ENCODE data around the gene MYCN. TPM values are rescaled to one million over a fixed set of nuclear protein-coding genes. Genes with fewer than 3 reads are reported as not detected.

MYCN gene
- polyA plus RNA-seq, 1 of the 3 experiments (the other 2 are of a cell fraction) = 0.03 TPM

DNA sequence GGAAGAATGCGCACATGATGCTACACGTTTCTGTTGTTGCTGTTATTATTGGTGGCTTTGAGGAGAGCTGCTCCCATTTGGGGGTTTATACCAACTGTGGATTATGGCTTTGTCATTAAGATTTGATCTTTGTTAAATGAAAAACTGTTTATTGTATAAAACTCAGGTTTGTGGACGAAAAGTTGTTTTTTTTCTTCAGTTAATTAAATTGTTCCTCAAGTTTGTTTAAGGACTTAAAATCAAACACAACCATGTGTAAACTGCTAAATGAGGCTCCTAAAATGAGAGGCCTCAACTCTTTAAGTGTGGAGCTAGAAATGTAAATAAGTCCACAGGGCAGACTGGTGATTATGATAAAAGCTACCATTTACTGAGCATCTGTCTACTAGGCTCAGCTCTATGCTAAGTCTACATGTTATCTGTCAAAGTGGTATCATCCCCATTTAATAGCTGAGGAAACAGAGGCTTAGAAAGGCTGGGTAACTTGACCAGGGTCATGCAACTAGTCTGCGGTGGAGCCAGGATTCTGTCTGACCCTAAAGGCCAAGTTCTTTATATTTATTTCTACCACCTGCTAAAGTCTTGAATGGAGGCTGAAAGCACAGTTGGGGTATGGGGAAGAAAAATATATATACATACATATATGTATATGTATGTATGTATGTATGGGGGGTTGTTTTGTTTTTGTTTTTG is 4.1 kb downstream of the MYCN start:
- Histone ChIP-seq H3K9ac (no peak overlapping the region), H3F3A (replicated peaks; ENCODE audit: insufficient read depth) (no peaks in the 10 kb centered on the region), H4K20me1 (ENCODE audit: insufficient read depth) (no peaks in the 10 kb centered on the region), H3K4me2 (no peak overlapping the region), H2AFZ (ENCODE audit: low read depth) (no peak overlapping the region), H3K27ac (ENCODE audit: low read depth in 2 of 2, low read length in 1 of 2) (no peak overlapping the region; a peak in 1 of 4 replicates), H3K9me3 (no peaks in the 10 kb centered on the region), H3K4me3 (ENCODE audit: low read depth in 2 of 2, low read length in 1 of 2) (no peak overlapping the region; a peak in 1 of 4 replicates), H3K27me3 (ENCODE audit: insufficient read depth) (peaks cover 35% of the 10 kb centered on the region), H3K36me3 (replicated peaks in 1 of 2; ENCODE audit: control insufficient read depth in 1 of 2, insufficient read depth in 2 of 2, low read length in 1 of 2) (no peaks in the 10 kb centered on the region), H3K4me1 (ENCODE audit: control insufficient read depth in 1 of 2, insufficient read depth in 2 of 2, low read depth in 1 of 2, low read length in 1 of 2) (peaks cover 0 to 28% of the 10 kb centered on the region in 2 experiments; a peak in 2 of 4 replicates), H3K9me2 (no peaks in the 10 kb centered on the region), H3K79me2 (ENCODE audit: insufficient read depth) (no peaks in the 10 kb centered on the region)
- no peak for TF ChIP-seq NRF1 (IDR thresholded peaks at IDR 0.05; ENCODE audit: low read depth, low read length)
- TF ChIP-seq MXI1 (IDR thresholded peaks at IDR 0.05; ENCODE audit: low read depth, low read length) = no peak
- TF ChIP-seq SIN3A (IDR thresholded peaks at IDR 0.05; ENCODE audit: borderline replicate concordance, low read depth, low read length) = no peak
- no peak for TF ChIP-seq FOXJ3 (CRISPR knock-in tag; IDR thresholded peaks at IDR 0.05)
- no peak for TF ChIP-seq TCF12 (IDR thresholded peaks at IDR 0.05)
- TF ChIP-seq PBX3 (IDR thresholded peaks at IDR 0.05) = no peak
- TF ChIP-seq RCOR1 (IDR thresholded peaks at IDR 0.05; ENCODE audit: low read length) = no peak
- no peak for TF ChIP-seq ELF1 (IDR thresholded peaks at IDR 0.05)
- no peak for TF ChIP-seq RFX5 (IDR thresholded peaks at IDR 0.05; ENCODE audit: low read length)
- WGBS (ENCODE audit: low lambda C conversion rate) = 50% methylated on average over 4 of the region's 4 CpGs
- CTCF ChIA-PET = interaction anchor here (0.7 to 8.1 kb wide), 35 partner anchors 9 to 664 kb away, joined by 3 to 236 read pairs (median 4); no protein-coding TSS in a partner anchor
- POLR2A ChIA-PET = no interaction called here
- DNase-seq = no peak

- no peak overlapping the region for H3K4me3 ChIP-seq (ENCODE audit: low read depth in 2 of 2, low read length in 1 of 2)
- no peaks in the 10 kb centered on the region for H4K20me1 ChIP-seq (ENCODE audit: insufficient read depth)
- H3K9ac ChIP-seq = no peak overlapping the region
- H2AFZ ChIP-seq (ENCODE audit: low read depth) = no peak overlapping the region
- WGBS (ENCODE audit: low lambda C conversion rate) = 51% methylated on average over 15 of the region's 17 CpGs
- peaks cover 19% of the 10 kb centered on the region for H3K27me3 ChIP-seq (ENCODE audit: insufficient read depth)
- H3K4me2 ChIP-seq = no peak overlapping the region
- H3F3A ChIP-seq (replicated peaks; ENCODE audit: insufficient read depth) = no peaks in the 10 kb centered on the region
- CTCF ChIA-PET = interaction anchor here (1.1 to 8.1 kb wide), 3 partner anchors 376 to 562 kb away, joined by 3 to 236 read pairs (median 26); no protein-coding TSS in a partner anchor
- no peaks in the 10 kb centered on the region for H3K9me3 ChIP-seq
- H3K9me2 ChIP-seq = no peaks in the 10 kb centered on the region
- H3K36me3 ChIP-seq (replicated peaks in 1 of 2; ENCODE audit: control insufficient read depth in 1 of 2, insufficient read depth in 2 of 2, low read length in 1 of 2) = no peaks in the 10 kb centered on the region
- no peak for TF ChIP-seq MAX (IDR thresholded peaks at IDR 0.05; ENCODE audit: low read depth)
- peaks cover 0 to 20% of the 10 kb centered on the region in 2 experiments; a peak in 2 of 4 replicates for H3K4me1 ChIP-seq (ENCODE audit: control insufficient read depth in 1 of 2, insufficient read depth in 2 of 2, low read depth in 1 of 2, low read length in 1 of 2)
- POLR2A ChIA-PET = no interaction called here
- H3K79me2 ChIP-seq (ENCODE audit: insufficient read depth) = no peaks in the 10 kb centered on the region
- DNase-seq = no peak
- H3K27ac ChIP-seq (ENCODE audit: low read depth in 2 of 2, low read length in 1 of 2) = no peak overlapping the region
Observed at GRCh38 chr2:15945909-15946705, 5.8 kb downstream of the MYCN start.
